ENCODE data around the gene PITPNM3.

The PITPNM3 gene

DNA sequence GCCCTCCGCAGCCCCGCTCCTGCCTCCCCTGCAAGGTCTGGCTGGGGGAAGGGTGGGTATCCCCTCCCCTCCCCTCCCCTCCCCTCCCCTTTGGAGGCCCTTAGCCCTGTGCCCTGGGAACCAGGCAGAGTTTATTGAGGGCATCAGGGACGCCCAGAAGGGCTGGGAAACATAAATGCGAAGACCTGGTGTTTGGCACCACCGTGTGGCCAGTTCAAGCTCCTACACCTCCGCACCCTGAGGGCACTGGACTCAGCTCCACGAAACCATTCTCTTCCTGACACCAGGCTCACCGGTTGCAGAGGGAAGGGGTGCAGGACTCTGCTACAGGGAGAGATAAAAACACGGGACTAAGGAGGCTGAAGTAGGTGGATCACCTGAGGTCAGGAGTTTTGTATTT lies 120.4 kb downstream of the PITPNM3 start:
- Histone ChIP-seq H3K9me3 (ENCODE audit: low read depth, low read length) (no peaks in the 10 kb centered on the region), H3K9ac (ENCODE audit: insufficient read length) (no peak overlapping the region), H3K36me3 (ENCODE audit: insufficient read depth, low read length) (no peaks in the 10 kb centered on the region), H3K4me3 (no peak overlapping the region), H3K27ac (no peak overlapping the region)
- no peak for DNase-seq (ENCODE audit: low read depth, low spot score)
- TF ChIP-seq FOXP2 (optimal IDR thresholded peaks at IDR 0.05; ENCODE audit: control extremely low read depth, extremely low read length, insufficient read depth) (no peak), POLR2AphosphoS5 (IDR thresholded peaks at IDR 0.05; ENCODE audit: borderline replicate concordance, low read depth, low read length) (no peak), EZH2 (IDR thresholded peaks at IDR 0.05) (no peak)

DNA sequence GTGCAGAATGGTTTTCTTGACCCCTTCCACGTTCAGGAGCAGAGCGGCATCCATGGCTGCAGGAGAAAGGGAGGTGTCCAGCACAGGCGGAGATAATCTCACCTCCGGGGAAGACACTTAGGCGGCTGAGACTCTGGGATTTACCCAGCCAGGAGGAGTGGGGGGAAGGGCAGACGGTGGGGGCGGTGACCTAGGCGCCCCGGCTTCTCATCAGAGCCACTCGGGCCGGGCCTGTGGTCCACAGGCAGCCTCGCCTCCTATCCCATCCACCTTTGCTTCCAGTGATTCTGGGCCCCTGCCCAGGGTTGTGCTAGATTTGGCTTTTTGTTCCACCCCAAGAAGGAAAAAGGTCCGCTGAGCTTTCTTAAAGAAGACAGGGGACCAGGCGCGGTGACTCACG lies 121.3 kb downstream of the PITPNM3 start, which contains the start of gene AIPL1:
Gene AIPL1, minus strand, starts transcription at position 71 of the 400 bp plus-strand sequence. Its CDS starts 17 bp downstream, at position 54.
- Histone ChIP-seq H3K9me3 (ENCODE audit: low read depth, low read length) (no peaks in the 10 kb centered on the region), H3K4me3 (no peak within 1 kb of the TSS), H3K9ac (ENCODE audit: insufficient read length) (no peak within 1 kb of the TSS), H3K36me3 (ENCODE audit: insufficient read depth, low read length) (no peaks in the 10 kb centered on the region), H3K27ac (no peak within 1 kb of the TSS)
- no peak for DNase-seq (ENCODE audit: low read depth, low spot score)
- TF ChIP-seq FOXP2 (optimal IDR thresholded peaks at IDR 0.05; ENCODE audit: control extremely low read depth, extremely low read length, insufficient read depth) (no peak), POLR2AphosphoS5 (IDR thresholded peaks at IDR 0.05; ENCODE audit: borderline replicate concordance, low read depth, low read length) (no peak), EZH2 (IDR thresholded peaks at IDR 0.05) (no peak)

DNA sequence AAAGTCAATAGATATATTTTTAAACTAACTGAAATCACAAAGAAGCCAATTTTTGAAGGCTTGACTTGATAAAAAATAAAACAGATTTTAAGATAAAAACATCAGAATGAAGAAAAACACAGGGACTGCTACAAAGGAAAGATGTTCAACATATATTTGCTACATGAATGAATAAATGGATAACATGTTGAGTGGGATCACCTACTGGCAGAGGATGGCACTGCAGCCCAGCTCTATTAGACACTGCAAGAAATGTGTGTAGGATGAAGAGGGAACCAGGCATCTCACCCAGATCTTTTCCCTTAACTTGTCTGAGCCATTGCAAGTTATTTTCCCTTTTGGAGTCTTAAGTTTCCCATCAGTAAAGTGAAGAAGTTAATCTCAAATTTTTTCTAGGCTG lies 125.6 kb downstream of the PITPNM3 start:
- no peak for DNase-seq (ENCODE audit: low read depth, low spot score)

DNA sequence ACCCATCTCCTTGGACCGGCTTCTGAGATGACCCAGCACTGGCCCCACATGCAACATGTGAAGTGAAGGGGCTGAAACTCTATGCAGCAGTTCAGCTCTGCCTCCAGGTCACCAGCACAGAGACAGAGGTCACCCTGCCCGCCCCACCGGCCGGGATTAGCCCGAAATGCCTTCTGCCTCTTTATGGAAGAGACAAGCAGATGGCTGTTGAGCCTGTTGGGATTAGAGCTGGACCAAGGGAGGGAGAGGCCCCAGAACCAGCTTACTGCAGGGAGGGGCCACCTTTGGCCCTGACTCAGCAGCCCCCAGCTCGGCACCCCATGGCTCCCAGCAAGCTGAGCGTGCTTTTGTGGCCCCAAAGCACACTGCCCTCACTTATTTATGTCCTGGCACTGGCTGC lies 127.1 kb downstream of the PITPNM3 start:
- H3K4me3 ChIP-seq: no peak overlapping the region
- no peak overlapping the region for H3K27ac ChIP-seq
- no peak overlapping the region for H3K9ac ChIP-seq (ENCODE audit: insufficient read length)
- no peaks in the 10 kb centered on the region for H3K9me3 ChIP-seq (ENCODE audit: low read depth, low read length)
- no peak for DNase-seq (ENCODE audit: low read depth, low spot score)
- TF ChIP-seq EZH2 (IDR thresholded peaks at IDR 0.05) (no peak), FOXP2 (optimal IDR thresholded peaks at IDR 0.05; ENCODE audit: control extremely low read depth, extremely low read length, insufficient read depth) (no peak), POLR2AphosphoS5 (IDR thresholded peaks at IDR 0.05; ENCODE audit: borderline replicate concordance, low read depth, low read length) (no peak)
- H3K36me3 ChIP-seq (ENCODE audit: insufficient read depth, low read length): no peaks in the 10 kb centered on the region

More for the DNA sequence above, 125.6 kb downstream of the PITPNM3 start:
- no peaks in the 10 kb centered on the region for H3K9me3 ChIP-seq (ENCODE audit: low read depth, low read length)
- TF ChIP-seq FOXP2 (optimal IDR thresholded peaks at IDR 0.05; ENCODE audit: control extremely low read depth, extremely low read length, insufficient read depth) (no peak), POLR2AphosphoS5 (IDR thresholded peaks at IDR 0.05; ENCODE audit: borderline replicate concordance, low read depth, low read length) (no peak), EZH2 (IDR thresholded peaks at IDR 0.05) (no peak)
- no peaks in the 10 kb centered on the region for H3K36me3 ChIP-seq (ENCODE audit: insufficient read depth, low read length)
- no peak overlapping the region for H3K27ac ChIP-seq
- no peak overlapping the region for H3K4me3 ChIP-seq
- H3K9ac ChIP-seq (ENCODE audit: insufficient read length): no peak overlapping the region

DNA sequence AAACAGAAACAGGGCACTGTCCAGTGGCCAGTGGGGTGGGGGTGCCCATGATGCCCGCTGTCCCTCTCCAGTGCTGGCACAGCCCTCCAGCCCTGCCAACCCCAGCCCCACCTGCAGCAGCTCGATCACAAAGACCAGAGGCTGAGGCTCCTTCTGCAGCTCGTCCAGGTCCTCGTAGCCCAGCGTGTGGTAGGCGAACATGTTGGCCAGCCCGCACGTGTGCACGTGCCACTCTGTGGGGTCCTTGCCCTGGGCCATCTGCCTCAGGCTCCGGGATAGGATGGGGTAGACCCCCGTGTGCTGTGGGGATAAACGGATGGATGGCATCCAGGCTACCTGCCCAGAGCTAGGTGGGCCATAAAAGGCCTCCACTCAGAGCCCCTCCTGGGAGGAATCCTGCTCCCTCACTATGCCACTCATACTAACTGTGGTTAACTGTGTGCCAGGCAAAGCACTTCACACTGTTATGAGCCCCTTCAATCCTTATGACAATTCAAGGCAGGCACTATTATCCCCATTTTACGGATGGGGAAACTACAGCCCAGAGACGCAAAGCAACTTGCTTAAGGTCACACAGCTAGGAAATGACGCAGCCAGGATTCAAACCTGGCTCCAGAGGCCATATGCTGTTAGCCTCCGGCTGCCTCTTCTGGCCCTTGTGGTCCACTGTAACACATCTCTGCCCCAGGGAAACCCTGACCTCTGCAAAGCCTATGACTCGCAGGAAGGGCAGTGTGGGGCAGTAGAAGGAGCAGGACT lies 128.0 kb downstream of the PITPNM3 start:
- H3K9ac ChIP-seq (ENCODE audit: insufficient read length): no peak overlapping the region
- H3K36me3 ChIP-seq (ENCODE audit: insufficient read depth, low read length): no peaks in the 10 kb centered on the region
- no peak overlapping the region for H3K4me3 ChIP-seq
- H3K27ac ChIP-seq: no peak overlapping the region
- no peaks in the 10 kb centered on the region for H3K9me3 ChIP-seq (ENCODE audit: low read depth, low read length)
- DNase-seq (ENCODE audit: low read depth, low spot score): no peak
- TF ChIP-seq POLR2AphosphoS5 (IDR thresholded peaks at IDR 0.05; ENCODE audit: borderline replicate concordance, low read depth, low read length) (no peak), EZH2 (IDR thresholded peaks at IDR 0.05) (no peak), FOXP2 (optimal IDR thresholded peaks at IDR 0.05; ENCODE audit: control extremely low read depth, extremely low read length, insufficient read depth) (no peak)

DNA sequence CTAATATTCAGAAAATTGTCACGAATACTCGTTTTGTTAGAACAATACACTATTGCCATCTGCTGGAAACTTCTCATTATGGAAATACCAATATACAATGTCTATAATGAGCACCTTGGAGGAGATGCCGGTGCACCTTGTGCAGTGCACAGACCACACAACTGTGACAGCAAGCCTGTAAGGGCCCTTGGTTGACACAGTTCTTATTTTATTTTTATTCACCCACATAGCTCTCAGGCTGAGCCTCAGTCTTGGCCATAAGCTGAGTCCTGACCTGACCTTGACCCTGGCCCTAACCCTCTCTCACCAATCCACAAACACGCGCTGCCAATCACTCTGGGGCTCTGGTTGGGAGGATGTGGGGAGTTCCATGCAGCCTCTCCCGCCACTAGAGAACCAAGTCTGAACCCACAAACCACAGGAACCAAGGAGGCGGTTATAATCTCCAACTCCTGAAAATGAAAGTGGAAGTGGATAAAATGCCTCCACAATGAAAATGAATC lies 129.0 kb downstream of the PITPNM3 start:
- DNase-seq (ENCODE audit: low read depth, low spot score): no peak
- Histone ChIP-seq H3K4me3 (no peak overlapping the region), H3K36me3 (ENCODE audit: insufficient read depth, low read length) (no peaks in the 10 kb centered on the region)

DNA sequence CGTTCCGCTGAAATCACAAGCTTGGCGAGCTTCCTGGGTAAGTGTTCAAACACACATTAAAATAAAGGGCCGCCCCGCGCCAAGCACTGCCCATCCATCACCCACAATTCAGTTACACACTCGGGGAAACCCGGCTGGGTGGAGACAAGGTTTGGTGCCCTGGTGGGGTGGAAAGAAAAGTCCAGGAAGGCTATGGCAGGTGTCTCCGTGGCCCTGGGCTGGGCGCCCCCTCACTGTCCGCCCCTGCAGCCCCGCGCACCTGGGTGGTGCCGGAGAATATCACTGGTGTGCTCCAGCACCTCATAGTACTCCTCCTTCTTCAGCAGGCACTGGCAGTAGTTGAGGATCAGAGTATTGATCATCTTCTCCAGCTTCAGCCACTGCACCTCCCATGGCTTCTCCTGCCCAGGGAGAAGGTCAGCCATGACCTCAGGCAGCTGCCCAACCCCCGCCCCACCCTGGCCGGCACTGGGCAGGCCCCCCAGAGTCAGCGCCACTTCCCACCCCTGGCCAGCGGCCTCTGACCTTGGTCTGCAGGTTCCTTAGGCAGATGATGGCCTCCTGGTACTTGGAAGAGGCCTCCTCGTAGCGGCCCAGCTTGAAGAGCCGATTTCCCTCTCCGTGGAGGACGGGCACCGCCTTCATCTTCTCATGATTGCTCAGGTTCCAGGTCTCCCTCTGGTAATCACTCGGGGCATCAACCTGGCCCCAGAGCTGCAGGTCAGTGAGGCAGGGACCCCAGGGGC lies 129.8 kb downstream of the PITPNM3 start:
- DNase-seq (ENCODE audit: low read depth, low spot score): no peak
- Histone ChIP-seq H3K36me3 (ENCODE audit: insufficient read depth, low read length) (no peaks in the 10 kb centered on the region), H3K9me3 (ENCODE audit: low read depth, low read length) (no peaks in the 10 kb centered on the region), H3K27ac (no peak overlapping the region), H3K9ac (ENCODE audit: insufficient read length) (no peak overlapping the region), H3K4me3 (no peak overlapping the region)
- TF ChIP-seq FOXP2 (optimal IDR thresholded peaks at IDR 0.05; ENCODE audit: control extremely low read depth, extremely low read length, insufficient read depth) (no peak), POLR2AphosphoS5 (IDR thresholded peaks at IDR 0.05; ENCODE audit: borderline replicate concordance, low read depth, low read length) (no peak), EZH2 (IDR thresholded peaks at IDR 0.05) (no peak)

More for the DNA sequence above, 129.0 kb downstream of the PITPNM3 start:
- no peak overlapping the region for H3K27ac ChIP-seq
- H3K9me3 ChIP-seq (ENCODE audit: low read depth, low read length): no peaks in the 10 kb centered on the region
- H3K9ac ChIP-seq (ENCODE audit: insufficient read length): no peak overlapping the region
- no peak for TF ChIP-seq POLR2AphosphoS5 (IDR thresholded peaks at IDR 0.05; ENCODE audit: borderline replicate concordance, low read depth, low read length)
- TF ChIP-seq FOXP2 (optimal IDR thresholded peaks at IDR 0.05; ENCODE audit: control extremely low read depth, extremely low read length, insufficient read depth): no peak
- no peak for TF ChIP-seq EZH2 (IDR thresholded peaks at IDR 0.05)

DNA sequence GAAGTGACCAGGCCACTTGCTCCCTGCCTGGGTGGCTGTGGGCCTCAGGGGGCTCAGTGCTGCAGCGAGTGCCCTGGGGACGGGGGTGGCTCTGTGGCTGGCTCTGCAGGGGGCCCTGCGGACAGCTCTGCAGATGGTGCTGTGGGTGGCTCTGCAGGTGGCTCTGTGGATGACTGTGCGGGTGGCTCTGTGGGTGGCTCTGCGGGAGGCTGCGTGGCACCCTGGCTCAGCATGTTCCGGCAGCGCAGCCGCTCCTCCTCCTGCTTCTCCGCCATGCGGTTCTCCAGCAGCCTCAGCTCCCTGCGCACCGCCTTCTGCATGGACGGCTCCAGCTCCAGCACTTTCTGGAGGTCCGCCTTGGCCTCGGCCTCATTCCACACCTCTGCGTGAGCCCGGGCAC lies 130.9 kb downstream of the PITPNM3 start:
- H3K4me3 ChIP-seq: no peak overlapping the region
- H3K9me3 ChIP-seq (ENCODE audit: low read depth, low read length): no peaks in the 10 kb centered on the region
- H3K9ac ChIP-seq (ENCODE audit: insufficient read length): no peak overlapping the region
- no peak for TF ChIP-seq EZH2 (IDR thresholded peaks at IDR 0.05)
- no peak for TF ChIP-seq POLR2AphosphoS5 (IDR thresholded peaks at IDR 0.05; ENCODE audit: borderline replicate concordance, low read depth, low read length)
- no peak for TF ChIP-seq FOXP2 (optimal IDR thresholded peaks at IDR 0.05; ENCODE audit: control extremely low read depth, extremely low read length, insufficient read depth)
- H3K27ac ChIP-seq: no peak overlapping the region
- no peaks in the 10 kb centered on the region for H3K36me3 ChIP-seq (ENCODE audit: insufficient read depth, low read length)
- DNase-seq (ENCODE audit: low read depth, low spot score): no peak
